ENCODE data around the gene FCHSD2.
"Not testable (repeated sequence)": the region's sequence is repeated elsewhere in the genome, so short reads cannot be mapped to it uniquely, and the experiment has no call there.

FCHSD2 gene

DNA sequence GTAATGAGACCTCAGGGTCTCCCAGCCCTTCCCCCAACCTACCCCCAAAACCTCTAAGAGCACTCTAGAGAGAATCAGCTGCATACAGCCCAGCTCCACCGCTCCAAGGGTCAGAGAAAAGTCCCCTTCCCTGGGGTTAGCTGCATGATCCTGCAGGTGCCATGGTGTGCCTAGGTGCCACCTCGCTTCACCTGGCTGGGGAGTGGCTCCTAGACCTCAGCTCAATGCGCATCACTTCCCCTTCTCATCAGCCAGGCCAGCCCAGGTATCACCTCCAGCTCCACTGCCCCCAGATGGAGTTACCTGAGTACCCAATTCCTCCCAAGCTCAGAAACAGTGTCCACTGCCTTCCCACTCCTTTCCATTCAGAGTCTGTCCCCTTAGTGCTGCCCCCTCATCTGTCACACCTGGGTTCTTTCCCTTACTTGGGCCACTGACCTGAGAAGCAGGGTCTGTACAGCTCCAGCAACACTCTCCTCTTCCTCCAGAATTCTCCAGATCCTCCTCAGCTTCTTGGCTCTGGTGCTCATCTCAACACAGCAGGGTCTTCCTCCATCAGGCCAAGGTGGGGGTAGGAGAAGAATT, 349.6 kb downstream of the FCHSD2 start:
- DNase-seq (ENCODE audit: low spot score) = no peak

- not testable (repeated sequence) for DNase-seq (ENCODE audit: low spot score)
Measured at GRCh38 chr11:72791228-72791627, 350.9 kb downstream of the FCHSD2 start.

- no peak for DNase-seq (ENCODE audit: low spot score)
Measured at GRCh38 chr11:72789493-72790131, 352.5 kb downstream of the FCHSD2 start.

DNA sequence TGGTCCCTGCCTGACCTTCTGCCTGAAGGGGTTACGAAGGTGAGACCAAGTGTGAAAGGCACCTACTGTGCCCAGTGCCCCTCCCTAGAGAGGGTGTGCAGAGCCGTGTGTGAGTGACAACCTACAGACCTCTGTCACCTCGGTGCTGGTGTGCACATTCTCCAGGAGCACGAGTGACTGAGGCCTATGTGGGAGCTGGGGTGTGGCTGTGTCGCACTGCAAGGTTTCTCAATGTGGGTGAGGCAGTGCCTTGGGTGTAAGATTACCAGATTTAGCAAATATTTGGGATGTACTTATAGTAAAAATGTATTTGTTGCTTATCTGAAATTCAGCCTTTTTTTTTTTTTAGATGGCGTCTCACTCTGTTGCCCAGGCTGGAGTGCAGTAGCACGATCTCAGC, 353.9 kb downstream of the FCHSD2 start:
- DNase-seq (ENCODE audit: low spot score) = no peak

DNA sequence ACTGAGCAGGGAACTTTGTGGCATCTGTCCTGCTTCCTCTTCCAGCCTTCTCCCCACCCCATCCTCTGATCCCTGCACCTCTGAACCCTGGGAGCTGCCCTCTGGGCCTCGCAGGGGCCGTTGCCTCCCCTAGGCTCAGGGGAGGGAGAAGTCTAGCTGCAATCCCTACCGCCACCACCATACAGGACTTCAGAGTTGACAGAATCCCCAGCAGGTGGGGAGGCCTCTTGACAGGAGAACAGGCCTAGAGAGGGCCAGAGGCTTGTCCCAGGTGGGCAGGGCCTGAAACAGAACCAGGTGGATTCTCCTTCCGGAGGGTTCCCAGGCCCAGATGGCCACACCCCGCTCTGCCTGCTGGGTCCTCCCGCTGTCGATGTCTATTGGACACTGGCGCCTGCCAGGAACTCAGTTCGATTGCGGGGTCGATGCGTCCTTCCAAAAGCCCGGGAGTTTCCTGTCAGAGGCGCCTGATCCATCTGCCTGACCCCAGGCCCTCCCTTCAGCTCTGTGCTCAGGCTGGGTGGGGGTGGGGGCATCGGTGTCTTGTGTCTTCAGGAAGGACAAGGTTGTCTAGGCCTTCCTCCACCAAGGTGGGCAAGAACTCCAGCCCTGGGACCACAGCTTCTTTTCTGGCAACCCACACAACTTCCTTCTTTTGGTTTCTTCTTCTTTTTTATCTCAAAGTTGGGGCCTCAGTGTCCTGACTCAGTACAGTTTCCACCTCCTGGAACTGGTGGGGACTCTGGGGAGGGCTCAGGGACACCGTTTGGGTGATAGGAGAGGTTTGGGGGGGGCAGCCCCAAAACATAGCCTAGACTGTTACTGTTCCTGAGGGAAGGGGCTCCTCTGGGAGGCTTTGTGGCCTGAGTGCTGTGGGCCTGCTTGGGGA, 354.7 kb downstream of the FCHSD2 start:
- DNase-seq (ENCODE audit: low spot score) = no peak
